Measurements from ENCODE around the gene RCVRN.

GRCh38 chr17:9941305-9941704 is 36.2 kb upstream of the RCVRN start:
- no peak for TF ChIP-seq CTCF (IDR thresholded peaks at IDR 0.05)
- no peak for TF ChIP-seq POLR2A (IDR thresholded peaks at IDR 0.05)

Data from transverse colon (tissue), 3 donors.